Measurements from ENCODE around the gene ANKRD17.
"Not testable (repeated sequence)": the region's sequence is repeated elsewhere in the genome, so short reads cannot be mapped to it uniquely, and the experiment has no call there.

ANKRD17 gene

DNA sequence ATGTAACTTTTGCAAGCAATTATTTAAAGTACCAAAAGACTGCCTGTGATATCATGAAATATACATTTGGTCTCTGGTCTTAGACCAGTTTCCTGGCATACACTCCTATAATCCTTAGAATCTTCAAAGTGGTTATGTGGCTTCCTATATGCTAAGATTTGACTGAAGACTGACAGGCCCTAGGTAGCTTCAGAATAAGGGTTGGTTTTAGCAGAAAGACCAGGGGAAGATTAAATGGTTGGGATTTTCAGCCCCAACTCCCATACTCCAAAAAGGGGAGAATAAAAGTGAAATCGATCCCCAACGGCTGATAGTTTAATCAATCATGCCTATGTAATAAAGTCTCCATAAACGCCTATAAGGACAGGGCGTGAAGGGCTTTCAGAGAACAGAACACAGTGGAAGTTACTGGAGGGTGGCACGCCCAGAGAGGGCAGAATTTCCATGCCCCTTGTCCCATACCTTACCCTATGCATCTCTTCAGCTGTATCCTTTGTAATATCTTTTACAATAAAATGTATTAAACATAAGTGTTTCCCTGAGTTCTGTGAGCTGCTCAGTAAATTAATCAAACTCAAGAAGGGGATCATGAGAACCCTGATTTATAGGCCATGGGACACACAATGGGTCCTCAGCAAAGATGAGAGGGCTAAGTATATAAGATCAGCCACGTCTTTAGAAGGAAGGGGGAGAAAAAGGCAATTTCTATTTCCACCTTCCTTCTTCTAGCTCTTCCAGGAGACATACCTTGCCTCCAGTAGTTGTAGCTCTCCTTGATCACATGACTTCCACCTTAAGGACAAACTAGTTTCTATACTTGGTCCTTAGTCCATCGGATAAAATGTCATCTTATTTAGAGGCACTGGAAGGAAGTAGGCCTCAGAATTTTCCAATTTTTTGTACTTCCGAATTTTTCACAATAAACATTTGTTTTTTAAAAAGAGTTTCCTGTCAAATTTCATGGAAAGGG lies 26.8 kb downstream of the ANKRD17 start:
- DNase-seq (ENCODE audit: low read depth): no peak
- no peak overlapping the region for H3K4me3 ChIP-seq (ENCODE audit: low read depth, low read length)
- TF ChIP-seq, protein P1, sequence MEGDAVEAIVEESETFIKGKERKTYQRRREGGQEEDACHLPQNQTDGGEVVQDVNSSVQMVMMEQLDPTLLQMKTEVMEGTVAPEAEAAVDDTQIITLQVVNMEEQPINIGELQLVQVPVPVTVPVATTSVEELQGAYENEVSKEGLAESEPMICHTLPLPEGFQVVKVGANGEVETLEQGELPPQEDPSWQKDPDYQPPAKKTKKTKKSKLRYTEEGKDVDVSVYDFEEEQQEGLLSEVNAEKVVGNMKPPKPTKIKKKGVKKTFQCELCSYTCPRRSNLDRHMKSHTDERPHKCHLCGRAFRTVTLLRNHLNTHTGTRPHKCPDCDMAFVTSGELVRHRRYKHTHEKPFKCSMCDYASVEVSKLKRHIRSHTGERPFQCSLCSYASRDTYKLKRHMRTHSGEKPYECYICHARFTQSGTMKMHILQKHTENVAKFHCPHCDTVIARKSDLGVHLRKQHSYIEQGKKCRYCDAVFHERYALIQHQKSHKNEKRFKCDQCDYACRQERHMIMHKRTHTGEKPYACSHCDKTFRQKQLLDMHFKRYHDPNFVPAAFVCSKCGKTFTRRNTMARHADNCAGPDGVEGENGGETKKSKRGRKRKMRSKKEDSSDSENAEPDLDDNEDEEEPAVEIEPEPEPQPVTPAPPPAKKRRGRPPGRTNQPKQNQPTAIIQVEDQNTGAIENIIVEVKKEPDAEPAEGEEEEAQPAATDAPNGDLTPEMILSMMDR (IDR thresholded peaks at IDR 0.05; ENCODE audit: control insufficient read depth, extremely low read depth, insufficient read depth): no peak

DNA sequence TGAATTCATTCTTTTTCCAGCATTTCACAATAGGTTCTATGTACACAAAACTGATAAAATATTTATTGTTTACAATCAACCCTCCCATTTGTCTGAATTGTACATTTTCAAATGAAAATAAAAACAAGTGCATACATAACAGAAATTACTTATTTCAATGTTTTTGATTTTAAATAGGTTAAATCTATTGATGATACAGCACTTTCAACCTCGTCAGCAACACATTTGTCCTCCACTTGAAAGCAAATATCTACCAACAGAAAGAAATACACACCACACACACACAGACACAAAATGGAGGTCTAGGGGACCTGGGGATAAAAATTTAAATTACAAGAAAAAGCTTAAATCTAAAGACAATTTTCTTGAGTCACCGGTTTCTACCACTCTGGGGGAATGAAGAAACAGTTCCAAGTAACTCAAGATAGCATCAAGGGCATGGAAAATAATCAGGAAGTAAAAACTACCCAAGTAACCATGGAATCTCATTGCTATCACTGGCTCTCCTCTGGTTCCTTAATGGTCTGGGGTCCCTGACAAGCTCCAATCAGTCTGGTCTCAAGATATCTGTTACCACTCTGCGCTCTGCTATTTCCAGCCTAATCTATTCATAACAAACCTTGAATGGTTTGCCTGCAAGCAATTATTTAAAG lies 27.6 kb downstream of the ANKRD17 start:
- TF ChIP-seq, protein P1 (IDR thresholded peaks at IDR 0.05; ENCODE audit: control insufficient read depth, extremely low read depth, insufficient read depth): no peak
- no peak overlapping the region for H3K4me3 ChIP-seq (ENCODE audit: low read depth, low read length)
- no peak for DNase-seq (ENCODE audit: low read depth)

DNA sequence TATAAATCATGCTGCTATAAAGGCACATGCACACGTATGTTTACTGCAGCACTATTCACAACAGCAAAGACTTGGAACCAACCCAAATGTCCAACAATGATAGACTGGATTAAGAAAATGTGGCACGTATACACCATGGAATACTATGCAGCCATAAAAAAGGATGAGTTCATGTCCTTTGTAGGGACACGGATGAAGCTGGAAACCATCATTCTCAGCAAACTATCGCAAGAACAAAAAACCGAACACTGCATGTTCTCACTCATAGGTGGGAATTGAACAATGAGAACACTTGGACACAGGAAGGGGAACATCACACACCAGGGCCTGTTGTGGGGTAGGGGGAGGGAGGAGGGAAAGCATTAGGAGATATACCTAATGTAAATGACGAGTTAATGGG lies 29.8 kb downstream of the ANKRD17 start:
- DNase-seq (ENCODE audit: low read depth); H3K4me3 ChIP-seq (ENCODE audit: low read depth, low read length): not testable (repeated sequence)

DNA sequence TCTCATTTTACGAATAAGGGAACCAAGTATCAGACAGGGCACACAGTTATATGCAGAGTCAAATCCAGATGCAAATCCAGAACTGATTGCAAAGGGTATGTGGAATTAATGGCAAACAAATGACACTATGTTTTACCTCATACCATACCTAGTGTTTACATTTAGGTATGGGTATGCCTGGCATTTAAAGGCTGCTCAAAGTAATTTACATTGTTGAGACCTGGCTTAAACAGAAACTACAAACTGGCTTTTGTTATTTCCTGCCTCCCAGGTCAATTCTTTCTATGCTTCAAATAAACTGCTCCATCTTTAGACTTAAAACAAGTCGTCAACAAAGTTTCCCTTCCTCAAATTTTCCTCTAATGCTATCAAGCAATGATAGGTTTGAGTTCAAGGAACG lies 33.7 kb downstream of the ANKRD17 start:
- no peak for DNase-seq (ENCODE audit: low read depth)
- H3K4me3 ChIP-seq (ENCODE audit: low read depth, low read length): no peak overlapping the region
- TF ChIP-seq, protein P1 (IDR thresholded peaks at IDR 0.05; ENCODE audit: control insufficient read depth, extremely low read depth, insufficient read depth): no peak

DNA sequence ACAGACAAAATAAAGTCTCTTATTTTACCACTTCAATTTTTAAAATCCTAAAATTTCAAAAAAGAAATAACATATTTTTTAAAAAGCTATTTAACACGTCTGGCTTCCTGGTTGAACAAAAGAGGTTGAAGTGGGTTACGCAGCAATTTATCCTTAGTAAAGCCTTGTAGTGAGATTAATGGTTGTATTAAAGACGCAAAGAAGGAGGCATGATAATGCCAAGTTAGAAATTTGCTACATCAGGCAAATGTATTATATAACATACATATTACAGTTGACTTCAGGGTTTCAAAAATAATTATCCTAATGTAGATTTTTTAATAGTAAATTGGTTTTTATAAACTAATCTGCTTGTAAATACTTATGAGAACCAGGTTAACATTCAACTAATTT lies 35.3 kb downstream of the ANKRD17 start:
- TF ChIP-seq, protein P1 (IDR thresholded peaks at IDR 0.05; ENCODE audit: control insufficient read depth, extremely low read depth, insufficient read depth): no peak
- no peak for DNase-seq (ENCODE audit: low read depth)
- H3K4me3 ChIP-seq (ENCODE audit: low read depth, low read length): peak overlapping the region; percentile 67

DNA sequence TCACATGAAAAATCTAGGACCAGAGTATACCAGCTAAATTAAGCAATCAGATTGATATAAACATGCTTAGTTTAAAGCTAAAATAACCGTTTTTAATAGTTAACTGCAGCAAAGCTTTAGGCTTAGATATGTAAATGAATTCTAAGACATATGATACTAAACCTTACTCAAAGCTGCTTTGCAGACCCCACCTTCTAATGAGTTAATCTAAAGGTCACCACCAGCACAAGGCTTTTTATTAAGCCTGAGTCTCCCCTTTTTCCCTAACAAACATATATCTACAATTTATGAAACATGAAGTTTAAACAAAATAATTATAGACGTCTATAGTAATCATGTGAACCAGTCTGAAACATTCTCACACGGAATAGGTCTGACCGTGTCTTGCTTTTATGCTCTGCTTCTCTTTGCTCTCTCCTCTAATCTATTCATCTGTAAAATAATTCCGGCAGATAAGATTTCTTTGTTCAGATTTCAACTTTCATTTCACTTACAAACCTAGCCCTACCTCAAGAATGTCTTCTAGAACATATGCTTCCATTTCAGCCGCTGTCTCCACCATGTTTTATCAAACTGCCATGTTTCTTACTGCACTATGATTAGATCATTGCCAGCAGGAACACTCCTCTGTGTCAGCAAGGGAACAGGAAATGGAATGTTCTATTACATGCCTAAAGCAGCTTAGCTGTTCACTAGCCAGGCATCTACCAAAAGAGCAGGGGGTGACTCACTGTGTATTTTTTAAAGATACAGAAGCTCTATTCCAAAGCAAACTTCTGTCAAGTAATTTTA lies 35.9 kb downstream of the ANKRD17 start:
- H3K4me3 ChIP-seq (ENCODE audit: low read depth, low read length): peak overlapping the region; percentile 67
- TF ChIP-seq, protein P1 (IDR thresholded peaks at IDR 0.05; ENCODE audit: control insufficient read depth, extremely low read depth, insufficient read depth): no peak
- DNase-seq (ENCODE audit: low read depth): peak; percentile 93

DNA sequence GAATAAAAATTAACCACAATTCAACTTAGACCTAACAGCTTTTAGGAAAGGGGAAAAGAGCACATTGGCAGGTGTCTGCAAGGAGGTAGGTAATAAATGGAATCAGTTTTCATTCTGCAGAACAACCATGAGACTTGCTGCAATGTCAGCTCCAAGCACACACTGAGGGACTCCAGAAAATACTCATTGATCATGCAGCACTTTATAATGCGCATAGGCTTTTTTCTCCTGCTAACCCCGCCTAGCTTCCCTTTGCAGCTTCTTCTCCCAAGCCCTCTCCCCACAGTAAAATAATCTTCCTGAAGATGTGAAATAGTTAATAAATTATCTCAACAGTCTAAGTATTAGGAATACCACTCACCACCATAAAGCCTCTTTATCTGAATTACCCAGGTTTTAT lies 36.9 kb downstream of the ANKRD17 start:
- DNase-seq (ENCODE audit: low read depth): no peak
- TF ChIP-seq, protein P1 (IDR thresholded peaks at IDR 0.05; ENCODE audit: control insufficient read depth, extremely low read depth, insufficient read depth): no peak
- peak overlapping the region; percentile 67 for H3K4me3 ChIP-seq (ENCODE audit: low read depth, low read length)

Data from LNCaP clone FGC (cell line).